HG02973 (cell line): ENCODE results near the gene CTNNA3.
A peak's percentile ranks its signal among the peaks of the same experiment; 100 is the strongest.

Source experiments
- ATAC-seq: cut with Tn5 transposase; IDR thresholded peaks from one replicate; pipeline ENCODE4 v1.9.1; 2021; ENCODE audit warnings: moderate library complexity; ENCODE audit not compliant: unreplicated experiment

CTNNA3 gene

GRCh38 chr10:66698069-66698468 is 997.9 kb downstream of the CTNNA3 start:
- no peak for ATAC-seq

GRCh38 chr10:66695046-66695445 is 1000.9 kb downstream of the CTNNA3 start:
- ATAC-seq: no peak

GRCh38 chr10:66684581-66684980 is 1011.4 kb downstream of the CTNNA3 start:
- no peak for ATAC-seq

GRCh38 chr10:66680886-66681285 is 1015.1 kb downstream of the CTNNA3 start:
- ATAC-seq: no peak

GRCh38 chr10:66678521-66678920 is 1017.5 kb downstream of the CTNNA3 start:
- ATAC-seq: no peak

- ATAC-seq: no peak
Measured at GRCh38 chr10:66673071-66673470, 1022.9 kb downstream of the CTNNA3 start.

GRCh38 chr10:66671562-66671961 is 1024.4 kb downstream of the CTNNA3 start:
- ATAC-seq: no peak

GRCh38 chr10:66671064-66671463 is 1024.9 kb downstream of the CTNNA3 start:
- no peak for ATAC-seq

- ATAC-seq: no peak
Measured at GRCh38 chr10:66656499-66656898, 1039.5 kb downstream of the CTNNA3 start.

- ATAC-seq: no peak
Measured at GRCh38 chr10:66654861-66655260, 1041.1 kb downstream of the CTNNA3 start.

- no peak for ATAC-seq
Measured at GRCh38 chr10:66651308-66652082, 1044.5 kb downstream of the CTNNA3 start.

GRCh38 chr10:66649626-66650025 is 1046.4 kb downstream of the CTNNA3 start:
- no peak for ATAC-seq

GRCh38 chr10:66642217-66642616 is 1053.8 kb downstream of the CTNNA3 start:
- no peak for ATAC-seq

GRCh38 chr10:66639371-66639770 is 1056.6 kb downstream of the CTNNA3 start:
- ATAC-seq: no peak

GRCh38 chr10:66637273-66638036 is 1058.5 kb downstream of the CTNNA3 start:
- ATAC-seq: no peak

GRCh38 chr10:66629996-66630395 is 1066.0 kb downstream of the CTNNA3 start:
- no peak for ATAC-seq

- peak; percentile 51 for ATAC-seq
Measured at GRCh38 chr10:66627156-66627555, 1068.8 kb downstream of the CTNNA3 start.

GRCh38 chr10:66625709-66626590 is 1070.0 kb downstream of the CTNNA3 start:
- ATAC-seq: no peak

- no peak for ATAC-seq
Measured at GRCh38 chr10:66622050-66622449, 1073.9 kb downstream of the CTNNA3 start.

- ATAC-seq: no peak
Measured at GRCh38 chr10:66604195-66604594, 1091.8 kb downstream of the CTNNA3 start.

GRCh38 chr10:66591865-66592264 is 1104.1 kb downstream of the CTNNA3 start:
- no peak for ATAC-seq
